Right lobe of liver (tissue), 4 donors: ENCODE data around the gene SOWAHC.

ENCODE experiments used
- POLR2A ChIP-seq: fragments of 450-650 bp; IDR thresholded peaks from one replicate; pipeline ENCODE4 v1.6.1; 2017; ENCODE audit warnings: antibody characterized with exemption, mild to moderate bottlenecking
- TF ChIP-seq, protein P1 (sequence below), 4 donors: fragments of 200-600 bp in 3 of 4; fragments of 450-650 bp in 1 of 4; IDR thresholded peaks; one replicate each; pipeline versions ENCODE4 v1.5.1 to v1.8.0; 2016 to 2022; ENCODE audit warnings: antibody characterized with exemption in 4 of 4, mild to moderate bottlenecking in 2 of 4
- donor health status: DM: no; HTN: no; CAD: no.
- donor health status: DM: no; HTN: no; CAD: no.
- donor health status: DM: no; HTN: yes; CAD: no.

GRCh38 chr2:109660046-109660860 lies 46.1 kb downstream of the SOWAHC start:
- TF ChIP-seq, protein P1, sequence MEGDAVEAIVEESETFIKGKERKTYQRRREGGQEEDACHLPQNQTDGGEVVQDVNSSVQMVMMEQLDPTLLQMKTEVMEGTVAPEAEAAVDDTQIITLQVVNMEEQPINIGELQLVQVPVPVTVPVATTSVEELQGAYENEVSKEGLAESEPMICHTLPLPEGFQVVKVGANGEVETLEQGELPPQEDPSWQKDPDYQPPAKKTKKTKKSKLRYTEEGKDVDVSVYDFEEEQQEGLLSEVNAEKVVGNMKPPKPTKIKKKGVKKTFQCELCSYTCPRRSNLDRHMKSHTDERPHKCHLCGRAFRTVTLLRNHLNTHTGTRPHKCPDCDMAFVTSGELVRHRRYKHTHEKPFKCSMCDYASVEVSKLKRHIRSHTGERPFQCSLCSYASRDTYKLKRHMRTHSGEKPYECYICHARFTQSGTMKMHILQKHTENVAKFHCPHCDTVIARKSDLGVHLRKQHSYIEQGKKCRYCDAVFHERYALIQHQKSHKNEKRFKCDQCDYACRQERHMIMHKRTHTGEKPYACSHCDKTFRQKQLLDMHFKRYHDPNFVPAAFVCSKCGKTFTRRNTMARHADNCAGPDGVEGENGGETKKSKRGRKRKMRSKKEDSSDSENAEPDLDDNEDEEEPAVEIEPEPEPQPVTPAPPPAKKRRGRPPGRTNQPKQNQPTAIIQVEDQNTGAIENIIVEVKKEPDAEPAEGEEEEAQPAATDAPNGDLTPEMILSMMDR (IDR thresholded peaks at IDR 0.05): no peak
- no peak for TF ChIP-seq POLR2A
